GM18873 (cell line): ENCODE data around the gene C1QTNF5.

Source experiments
- ATAC-seq: cut with Tn5 transposase; IDR thresholded peaks from one replicate; pipeline ENCODE4 v1.9.1; 2021; ENCODE audit warnings: mild to moderate bottlenecking, moderate library complexity, moderate number of reproducible peaks; ENCODE audit not compliant: unreplicated experiment, low FRiP score

The C1QTNF5 gene

GRCh38 chr11:119320240-119320775 is 20.4 kb downstream of the C1QTNF5 start:
- ATAC-seq, result no peak

DNA sequence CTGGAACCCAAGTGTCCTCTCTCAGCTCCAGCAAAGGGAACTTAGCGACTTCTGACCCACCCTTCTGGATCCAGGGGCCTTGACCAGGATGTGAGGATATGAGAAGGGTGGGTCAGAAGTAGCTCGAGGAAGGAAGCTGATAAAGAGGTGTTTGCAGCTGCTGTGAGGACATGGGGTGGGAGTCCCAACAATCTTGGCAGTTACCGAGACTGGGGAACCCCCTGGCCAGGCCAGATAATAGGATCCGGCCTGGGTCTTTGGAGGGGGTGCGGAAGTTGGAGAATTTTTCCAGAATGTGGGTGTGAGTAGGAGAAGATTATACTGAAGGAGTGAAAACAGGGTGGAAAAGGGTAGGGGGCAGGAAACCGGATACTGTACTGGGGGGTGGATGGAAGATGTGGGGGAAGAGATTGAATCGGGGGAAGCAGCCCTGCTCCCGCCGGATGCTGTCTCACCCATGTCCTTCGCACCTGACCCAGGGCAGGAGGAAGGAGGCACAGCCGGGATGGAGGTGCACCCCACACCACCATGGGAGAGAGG is 20.9 kb downstream of the C1QTNF5 start:
- ATAC-seq, result no peak

DNA sequence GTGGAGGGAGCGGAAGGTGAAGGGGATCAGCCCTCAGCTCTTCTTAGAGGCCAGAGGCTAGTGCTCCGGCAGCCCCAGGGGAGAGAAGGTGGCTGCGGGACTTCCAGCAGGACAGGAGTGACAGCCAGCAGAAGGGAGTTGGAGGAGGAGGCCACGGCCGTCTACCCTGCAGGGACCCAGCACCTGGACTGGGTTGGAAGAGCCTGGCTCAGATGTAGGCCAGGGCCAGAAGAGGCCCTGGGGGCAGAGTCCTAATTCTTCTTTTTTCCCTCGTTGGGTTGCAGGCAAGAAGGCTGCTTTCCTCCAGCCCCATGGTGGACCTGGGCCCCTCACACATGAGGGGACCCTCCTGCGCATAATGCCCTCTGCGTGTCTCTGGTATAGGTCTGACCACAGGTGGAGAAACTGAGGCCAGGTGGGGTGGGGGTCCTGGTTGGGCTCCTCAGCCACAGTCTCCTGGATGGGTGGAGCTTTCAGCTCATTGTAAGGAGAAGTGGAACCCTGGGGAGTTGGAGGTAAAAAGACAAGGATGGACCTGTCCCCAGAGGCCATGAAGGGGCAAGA is 21.5 kb downstream of the C1QTNF5 start:
- no peak for ATAC-seq

- ATAC-seq, result no peak
Measured at GRCh38 chr11:119318240-119319135, 22.2 kb downstream of the C1QTNF5 start.

GRCh38 chr11:119317592-119318239 is 23.0 kb downstream of the C1QTNF5 start:
- ATAC-seq, result no peak

DNA sequence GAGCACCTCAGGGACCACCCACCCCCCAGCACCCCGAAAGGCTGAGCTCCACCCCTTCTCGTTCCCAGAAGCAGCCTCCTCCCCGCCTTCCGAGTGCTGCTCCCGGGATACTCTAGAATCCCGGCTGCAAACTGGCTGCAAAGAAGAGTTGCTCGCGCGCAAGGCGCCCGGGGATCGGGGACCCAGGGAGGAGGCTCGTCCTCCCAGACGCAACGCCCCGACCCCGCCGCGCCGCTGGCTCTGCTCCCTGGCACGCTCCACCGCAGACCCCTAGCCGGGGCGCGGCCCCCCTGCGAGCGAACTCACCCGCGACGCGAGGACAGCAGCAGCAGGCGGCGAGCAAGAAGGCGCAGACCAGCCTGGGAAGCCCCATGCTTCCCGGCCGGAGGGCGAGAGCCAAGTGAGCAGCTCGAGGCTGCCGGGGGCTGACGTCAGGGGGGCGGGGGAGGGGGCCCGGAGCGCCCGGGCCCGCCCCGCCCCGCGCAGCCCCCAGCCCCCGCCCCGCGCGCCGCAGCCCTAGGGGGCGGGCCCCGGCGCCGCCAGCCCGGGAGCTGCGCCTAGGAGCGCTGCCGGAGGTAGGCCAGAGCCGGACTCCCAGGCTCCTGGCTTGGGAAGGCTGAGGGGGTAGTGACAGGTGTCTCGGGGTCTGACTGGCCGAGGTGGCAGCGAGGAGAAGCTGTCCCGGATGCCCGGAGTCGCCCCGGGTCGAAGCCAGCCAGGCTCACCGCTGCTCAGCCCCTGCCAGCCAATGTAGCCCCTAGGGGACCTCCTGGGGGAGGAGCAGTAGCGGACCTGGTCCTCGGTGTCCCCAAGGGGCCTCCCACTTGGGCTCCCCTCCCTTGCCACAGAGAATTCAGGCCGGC is 23.7 kb downstream of the C1QTNF5 start, which contains the start of gene MCAM:
Gene MCAM (minus strand): TSS at position 402 of the 863 bp plus-strand sequence. CDS start 29 bp downstream, at position 373.
- ATAC-seq, result no peak

DNA sequence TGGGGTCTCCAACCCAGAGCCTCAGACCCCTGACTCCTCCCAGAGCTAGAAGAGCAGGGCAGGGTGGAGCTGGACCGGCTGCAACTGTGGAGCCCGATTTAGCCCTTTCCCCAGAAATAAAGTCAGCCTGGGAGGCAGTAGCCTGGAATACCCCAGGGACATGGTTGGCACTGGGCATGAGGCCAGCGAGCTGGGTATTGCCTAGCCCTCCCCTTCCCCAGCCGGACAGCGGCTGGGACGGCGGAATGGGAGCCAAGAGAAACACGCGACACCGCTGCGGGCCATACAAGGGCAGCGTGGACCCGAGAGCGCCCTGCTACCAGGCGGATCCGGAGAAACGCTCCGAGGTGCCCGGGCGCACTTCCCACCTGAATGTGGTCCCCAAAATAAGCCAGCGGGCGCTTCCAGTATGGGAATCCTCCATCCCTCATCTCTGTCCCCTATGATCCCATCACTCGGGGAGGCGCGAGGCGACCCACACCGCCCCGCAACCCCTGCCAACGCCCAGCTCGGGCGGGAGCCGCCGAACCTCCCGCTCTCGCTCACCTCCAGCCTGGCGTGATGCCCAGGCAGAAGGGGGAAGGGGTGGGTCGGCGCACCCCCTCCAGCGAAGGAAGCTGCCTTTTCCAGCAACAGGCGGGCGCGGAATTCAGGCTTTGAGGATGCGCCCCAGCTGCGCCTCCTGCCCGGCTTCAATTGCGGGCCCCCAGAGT is 24.5 kb downstream of the C1QTNF5 start:
- ATAC-seq, result no peak

GRCh38 chr11:119315131-119316015 is 25.3 kb downstream of the C1QTNF5 start:
- no peak for ATAC-seq

DNA sequence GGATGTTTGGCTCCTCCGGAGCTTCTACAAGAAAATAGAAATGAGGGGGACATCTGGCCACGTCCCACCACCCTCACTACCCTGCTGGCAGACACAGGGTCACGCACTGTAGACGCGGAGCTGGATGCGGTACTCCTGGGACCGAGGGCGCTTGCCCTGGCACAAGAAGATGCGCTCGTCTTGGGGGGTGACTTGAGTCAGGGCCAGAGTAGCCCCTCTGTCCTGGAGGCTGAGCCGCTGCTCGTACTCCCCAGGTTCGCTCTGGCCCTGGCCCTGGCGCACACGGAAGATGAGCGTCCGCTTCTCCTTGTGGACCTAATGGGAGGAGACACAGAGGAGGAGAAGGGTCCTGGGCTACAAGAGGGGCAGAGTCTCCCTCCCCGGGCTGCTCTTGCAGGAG is 26.0 kb downstream of the C1QTNF5 start:
- no peak for ATAC-seq

- ATAC-seq, result no peak
Measured at GRCh38 chr11:119310682-119311052, 30.0 kb downstream of the C1QTNF5 start.

- ATAC-seq, result no peak
Measured at GRCh38 chr11:119309953-119310681, 30.6 kb downstream of the C1QTNF5 start.

DNA sequence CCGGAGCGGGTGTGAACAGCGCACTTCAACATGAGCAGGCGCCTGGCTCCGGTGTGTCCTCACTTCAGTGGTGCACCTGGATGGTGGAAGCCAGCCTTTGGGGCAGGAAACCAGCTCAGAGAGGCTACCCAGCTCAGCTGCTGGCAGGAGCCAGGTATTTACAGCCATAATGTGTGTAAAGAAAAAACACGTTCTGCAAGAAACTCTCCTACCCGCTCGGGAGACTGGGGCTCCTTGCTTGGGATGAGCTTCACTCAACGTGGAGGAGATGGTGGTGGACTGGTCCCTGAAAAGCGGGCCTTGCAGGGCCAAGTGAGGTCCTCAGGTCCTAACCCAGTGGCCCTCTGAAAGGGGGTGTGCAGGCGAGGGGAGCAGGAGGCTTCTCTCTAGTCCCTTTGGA is 31.3 kb downstream of the C1QTNF5 start:
- no peak for ATAC-seq

DNA sequence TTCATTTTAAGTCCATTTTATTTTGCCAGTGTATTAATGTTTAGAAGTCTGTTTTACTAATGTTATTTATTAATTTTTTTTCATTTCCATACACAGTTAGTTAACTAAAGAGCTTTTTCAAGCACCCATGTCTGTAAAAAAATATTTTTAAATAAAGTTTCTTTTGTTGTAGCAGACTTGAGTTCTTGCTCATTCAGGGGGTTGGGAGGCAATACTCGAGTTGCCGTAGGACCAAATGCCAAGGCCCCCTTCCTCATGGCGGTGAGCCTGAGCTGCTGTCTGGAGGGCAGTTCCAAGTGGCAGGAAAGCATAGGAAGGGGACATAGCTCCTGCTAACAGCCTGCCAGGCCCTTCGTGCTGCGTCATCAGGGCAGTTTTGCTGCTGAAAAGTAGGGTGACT is 32.7 kb downstream of the C1QTNF5 start:
- no peak for ATAC-seq

- no peak for ATAC-seq
Measured at GRCh38 chr11:119307219-119307618, 33.5 kb downstream of the C1QTNF5 start.

GRCh38 chr11:119306373-119306890 is 34.3 kb downstream of the C1QTNF5 start:
- no peak for ATAC-seq

DNA sequence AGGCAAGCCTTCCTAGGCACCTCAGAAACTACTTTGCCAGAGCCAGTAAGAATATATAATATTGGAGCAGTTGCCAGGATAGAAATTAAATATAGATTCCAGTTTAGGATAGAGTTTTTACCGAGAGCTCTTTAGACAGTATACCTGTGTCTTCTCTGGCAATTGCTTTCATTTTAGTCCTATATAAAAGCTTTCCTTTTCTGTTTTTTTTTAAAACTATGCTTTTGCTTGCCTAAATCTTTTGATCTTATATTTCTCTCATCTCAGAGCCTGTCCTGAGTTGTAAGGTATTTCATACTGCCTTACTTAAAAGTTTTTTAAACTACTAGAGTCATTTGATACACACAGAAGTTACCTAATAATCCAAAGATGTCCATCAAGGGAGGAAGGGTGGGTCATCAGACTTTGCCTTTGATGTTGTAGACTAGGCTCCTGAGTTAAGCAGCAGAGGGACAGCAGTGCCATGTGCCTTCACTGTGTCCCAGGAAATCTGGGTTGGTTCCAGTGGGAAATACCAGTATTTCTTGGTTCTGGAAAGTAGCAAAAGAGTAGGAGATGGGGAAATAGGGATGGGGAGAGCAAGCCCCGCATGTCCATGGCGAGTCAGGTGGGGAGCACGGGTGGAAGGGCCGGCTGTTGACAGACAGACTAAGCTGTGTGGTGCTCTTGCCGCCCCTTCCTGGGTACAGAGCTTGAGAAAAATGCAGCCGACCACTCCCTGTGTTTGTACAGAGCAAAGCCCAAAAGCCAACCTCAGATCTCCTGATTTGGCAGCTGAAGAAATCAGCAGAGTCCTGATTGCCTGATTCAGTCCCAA is 34.9 kb downstream of the C1QTNF5 start:
- ATAC-seq, result no peak
